Measurements from ENCODE around the gene LYST. TPM values are rescaled to one million over a fixed set of nuclear protein-coding genes. Genes with fewer than 3 reads are reported as not detected.
A peak's percentile ranks its signal among the peaks of the same experiment; 100 is the strongest.

The LYST gene
- polyA plus RNA-seq, 1 donor (not counting 4 experiments of a cell fraction or from before 2014, with no cell fraction given), result 24.7 TPM

DNA sequence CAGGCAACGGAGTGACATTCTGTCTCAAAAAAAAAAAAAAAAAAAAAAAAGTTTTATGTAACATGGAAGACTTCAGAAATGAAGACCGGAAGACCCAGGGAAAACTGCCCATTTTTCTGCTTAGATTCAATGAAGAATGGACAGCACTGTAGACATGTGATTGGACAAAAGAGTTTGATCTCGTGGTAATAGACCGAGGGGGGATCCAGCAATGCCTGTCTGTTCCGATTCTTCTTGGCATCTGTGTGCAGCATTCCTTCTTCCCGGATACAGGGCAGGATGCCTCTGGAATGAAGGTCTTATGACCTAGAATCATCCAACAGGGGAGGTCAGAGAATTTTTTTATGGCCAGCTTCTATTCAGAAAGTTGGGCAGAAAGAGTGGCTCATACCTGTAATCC lies 5.6 kb upstream of the LYST start:
- DNase-seq (ENCODE audit: low read depth, low spot score), result no peak
- no peaks in the 10 kb centered on the region for H3K36me3 ChIP-seq (ENCODE audit: control insufficient read depth in 2 of 2, extremely low read depth in 1 of 2, insufficient read depth in 2 of 2, low read length in 2 of 2)
- H3K4me2 ChIP-seq (ENCODE audit: control insufficient read depth, extremely low read depth, insufficient read depth, low read depth, low read length), result no peak overlapping the region
- dilution Hi-C loops (cut with MboI; ENCODE audit: extremely low pct_ligation_motif_present, low sequenced_read_pairs), result no loop called here
- FAIRE-seq, result no peak
- H4K20me1 ChIP-seq (ENCODE audit: control insufficient read depth, extremely low read depth, insufficient read depth, low read length), result no peaks in the 10 kb centered on the region
- H2AFZ ChIP-seq (ENCODE audit: control insufficient read depth, low read length), result no peak overlapping the region
- no peaks in the 10 kb centered on the region for H3K9me1 ChIP-seq (ENCODE audit: control insufficient read depth, extremely low read depth, insufficient read depth, low read length)
- H3K27me3 ChIP-seq (ENCODE audit: control insufficient read depth, extremely low read depth, insufficient read depth, low read length), result no peaks in the 10 kb centered on the region
- no peaks in the 10 kb centered on the region for H3K79me2 ChIP-seq (ENCODE audit: control insufficient read depth, insufficient read depth, low read length)
- peaks cover 7% of the 10 kb centered on the region for H3K4me1 ChIP-seq (ENCODE audit: control insufficient read depth, extremely low read depth, insufficient read depth, low read length)
- no peak overlapping the region for H3K4me3 ChIP-seq (ENCODE audit: control insufficient read depth in 2 of 3, extremely low read depth in 1 of 3, insufficient read depth in 2 of 3, low read depth in 1 of 3, low read length in 3 of 3)
- no peak overlapping the region for H3K27ac ChIP-seq (ENCODE audit: control insufficient read depth, insufficient read depth, low read length)
- TF ChIP-seq, protein P1, sequence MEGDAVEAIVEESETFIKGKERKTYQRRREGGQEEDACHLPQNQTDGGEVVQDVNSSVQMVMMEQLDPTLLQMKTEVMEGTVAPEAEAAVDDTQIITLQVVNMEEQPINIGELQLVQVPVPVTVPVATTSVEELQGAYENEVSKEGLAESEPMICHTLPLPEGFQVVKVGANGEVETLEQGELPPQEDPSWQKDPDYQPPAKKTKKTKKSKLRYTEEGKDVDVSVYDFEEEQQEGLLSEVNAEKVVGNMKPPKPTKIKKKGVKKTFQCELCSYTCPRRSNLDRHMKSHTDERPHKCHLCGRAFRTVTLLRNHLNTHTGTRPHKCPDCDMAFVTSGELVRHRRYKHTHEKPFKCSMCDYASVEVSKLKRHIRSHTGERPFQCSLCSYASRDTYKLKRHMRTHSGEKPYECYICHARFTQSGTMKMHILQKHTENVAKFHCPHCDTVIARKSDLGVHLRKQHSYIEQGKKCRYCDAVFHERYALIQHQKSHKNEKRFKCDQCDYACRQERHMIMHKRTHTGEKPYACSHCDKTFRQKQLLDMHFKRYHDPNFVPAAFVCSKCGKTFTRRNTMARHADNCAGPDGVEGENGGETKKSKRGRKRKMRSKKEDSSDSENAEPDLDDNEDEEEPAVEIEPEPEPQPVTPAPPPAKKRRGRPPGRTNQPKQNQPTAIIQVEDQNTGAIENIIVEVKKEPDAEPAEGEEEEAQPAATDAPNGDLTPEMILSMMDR (optimal IDR thresholded peaks at IDR 0.05 in 1 of 3, IDR thresholded peaks at IDR 0.05 in 1 of 3, conservative IDR thresholded peaks at IDR 0.05 in 1 of 3; ENCODE audit: extremely low read depth in 1 of 3, insufficient read depth in 2 of 3, low read length in 3 of 3), result no peak
- TF ChIP-seq EZH2 (IDR thresholded peaks at IDR 0.05; ENCODE audit: low read length), result no peak
- H3K9me3 ChIP-seq (ENCODE audit: control insufficient read depth, low read depth, low read length), result no peaks in the 10 kb centered on the region
- H3K9ac ChIP-seq (ENCODE audit: control insufficient read depth, extremely low read depth, insufficient read depth, low read length), result no peak overlapping the region

DNA sequence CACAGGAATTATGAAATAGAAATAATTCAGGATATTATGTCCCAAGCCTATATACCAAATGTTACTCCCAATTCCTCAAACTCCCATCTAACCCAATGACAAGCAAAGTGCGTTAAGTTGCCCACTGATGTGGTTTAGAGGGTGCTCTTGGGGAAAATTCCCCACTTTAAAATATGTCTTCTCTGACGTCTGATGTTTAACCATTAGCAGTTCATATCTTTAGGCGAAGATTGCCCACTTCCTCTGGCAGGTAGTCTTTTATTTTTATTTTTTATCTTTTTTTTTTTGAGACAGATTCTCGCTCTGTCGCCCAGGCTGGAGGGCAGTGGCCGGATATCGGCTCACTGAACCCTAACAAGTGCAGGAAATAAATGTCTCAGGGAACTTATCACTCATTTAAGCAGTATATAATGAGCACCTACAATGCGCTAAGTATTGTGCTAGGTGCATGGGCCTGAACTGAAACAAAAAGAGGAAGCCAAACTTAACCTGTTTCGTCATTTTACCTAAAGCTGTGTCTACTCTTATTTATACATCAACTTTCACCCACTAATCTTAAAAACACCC lies 1.3 kb upstream of the LYST start:
- Histone ChIP-seq H3K27me3 (ENCODE audit: control insufficient read depth, extremely low read depth, insufficient read depth, low read length) (no peaks in the 10 kb centered on the region), H2AFZ (ENCODE audit: control insufficient read depth, low read length) (peak overlapping the region; percentile 100), H3K9me3 (ENCODE audit: control insufficient read depth, low read depth, low read length) (no peaks in the 10 kb centered on the region), H3K36me3 (ENCODE audit: control insufficient read depth in 2 of 2, extremely low read depth in 1 of 2, insufficient read depth in 2 of 2, low read length in 2 of 2) (no peaks in the 10 kb centered on the region), H3K4me1 (ENCODE audit: control insufficient read depth, extremely low read depth, insufficient read depth, low read length) (peaks cover 20% of the 10 kb centered on the region), H3K9ac (ENCODE audit: control insufficient read depth, extremely low read depth, insufficient read depth, low read length) (peak overlapping the region; percentile 86), H3K27ac (ENCODE audit: control insufficient read depth, insufficient read depth, low read length) (peak overlapping the region; percentile 72), H3K9me1 (ENCODE audit: control insufficient read depth, extremely low read depth, insufficient read depth, low read length) (no peaks in the 10 kb centered on the region), H3K4me2 (ENCODE audit: control insufficient read depth, extremely low read depth, insufficient read depth, low read depth, low read length) (peak overlapping the region; percentile 83), H3K4me3 (ENCODE audit: control insufficient read depth in 2 of 3, extremely low read depth in 1 of 3, insufficient read depth in 2 of 3, low read depth in 1 of 3, low read length in 3 of 3) (peak overlapping the region in 2 of 3 experiments; percentile 57 to 75), H3K79me2 (ENCODE audit: control insufficient read depth, insufficient read depth, low read length) (peaks cover 34% of the 10 kb centered on the region), H4K20me1 (ENCODE audit: control insufficient read depth, extremely low read depth, insufficient read depth, low read length) (no peaks in the 10 kb centered on the region)
- dilution Hi-C loops (cut with MboI; ENCODE audit: extremely low pct_ligation_motif_present, low sequenced_read_pairs), result no loop called here
- TF ChIP-seq, protein P1 (optimal IDR thresholded peaks at IDR 0.05 in 1 of 3, IDR thresholded peaks at IDR 0.05 in 1 of 3, conservative IDR thresholded peaks at IDR 0.05 in 1 of 3; ENCODE audit: extremely low read depth in 1 of 3, insufficient read depth in 2 of 3, low read length in 3 of 3), result no peak
- TF ChIP-seq EZH2 (IDR thresholded peaks at IDR 0.05; ENCODE audit: low read length), result no peak
- no peak for DNase-seq (ENCODE audit: low read depth, low spot score)
- FAIRE-seq, result no peak
